Breast epithelium (tissue), 4 donors: ENCODE data around the gene FCHSD2. TPM values are rescaled to one million over a fixed set of nuclear protein-coding genes. Genes with fewer than 3 reads are reported as not detected.
A peak's percentile ranks its signal among the peaks of the same experiment; 100 is the strongest.

Experiments
- DNase-seq, 2 donors: peaks; one replicate each; pipeline ENCODE4 v3.0.0-alpha.2; 2019; ENCODE audit warnings: low spot score in 2 of 2
- H3K27ac ChIP-seq, 2 donors: fragments of 200-600 bp; sonication (generic) in 1 of 2; one replicate each; pipeline ENCODE4 v1.5.1; 2016 to 2019; ENCODE audit warnings: mild to moderate bottlenecking in 1 of 2
- H3K27me3 ChIP-seq, 2 donors: fragments of 200-600 bp; sonication (generic) in 1 of 2; one replicate each; pipeline versions ENCODE4 v1.5.1 to v1.6.0; 2017 to 2019; ENCODE audit warnings: control low read depth in 1 of 2, mild to moderate bottlenecking in 1 of 2
- H3K36me3 ChIP-seq: fragments of 200-600 bp; one replicate; pipeline ENCODE4 v1.5.1; 2019
- H3K4me1 ChIP-seq, 2 donors: fragments of 200-600 bp; sonication (generic); one replicate each; pipeline ENCODE4 v1.5.1; 2016 to 2019; ENCODE audit warnings: control low read depth in 1 of 2
- H3K4me3 ChIP-seq, 3 donors: fragments of 200-600 bp; sonication (generic); 1 replicate in 2 of 3; 2 replicates in 1 of 3; pipeline ENCODE4 v1.5.1; 2016 to 2019; ENCODE audit warnings: mild to moderate bottlenecking in 3 of 3, moderate library complexity in 2 of 3
- H3K9me3 ChIP-seq, 2 donors: fragments of 200-600 bp; sonication (generic) in 1 of 2; one replicate each; pipeline ENCODE4 v1.5.1; 2016 to 2019; ENCODE audit warnings: control low read depth in 1 of 2
- CTCF ChIP-seq, 3 donors: fragments of 450-650 bp; IDR thresholded peaks; one replicate each; pipeline ENCODE4 v1.5.1; 2016 to 2017; ENCODE audit warnings: antibody characterized with exemption in 3 of 3, mild to moderate bottlenecking in 3 of 3, moderate library complexity in 3 of 3
- POLR2A ChIP-seq: fragments of 450-650 bp; IDR thresholded peaks from one replicate; pipeline ENCODE4 v1.6.1; 2016; ENCODE audit warnings: antibody characterized with exemption, mild to moderate bottlenecking, moderate library complexity
- POLR2AphosphoS5 ChIP-seq, 3 donors: sonication (generic); formaldehyde crosslinking; IDR thresholded peaks; one replicate each; pipeline ENCODE4 v1.6.1; 2017; ENCODE audit warnings: antibody characterized with exemption in 3 of 3
- intact Hi-C: fragments of 100-400 bp; cut with DNase I; formaldehyde crosslinking; loops from one replicate; pipeline ENCODE4 v1.15.1; 2023; ENCODE audit warnings: low total_unique reads
- total RNA-seq, 3 donors: library from RNA; depleted of rRNA; stranded (reverse); fragments of >200 nt; gene quantifications; one replicate each; pipeline ENCODE4 v1.1.0, GENCODE V29; 2016

FCHSD2 gene
- total RNA-seq, 3 donors from 2014 or later = 15.5 to 23.4 (median 19.0) TPM

GRCh38 chr11:72848846-72849466 is 293.2 kb downstream of the FCHSD2 start:
- Histone ChIP-seq H3K36me3 (no peaks in the 10 kb centered on the region), H3K9me3 (no peaks in the 10 kb centered on the region), H3K4me1 (no peaks in the 10 kb centered on the region), H3K27me3 (no peaks in the 10 kb centered on the region), H3K27ac (no peak overlapping the region), H3K4me3 (no peak overlapping the region)
- TF ChIP-seq CTCF (IDR thresholded peaks at IDR 0.05) (peak in 2 of 3 donors; percentile 36 to 37), POLR2AphosphoS5 (IDR thresholded peaks at IDR 0.05) (no peak)
- intact Hi-C loops = no loop called here
- no peak for DNase-seq

GRCh38 chr11:72844356-72844755 is 297.8 kb downstream of the FCHSD2 start:
- DNase-seq = no peak
- Histone ChIP-seq H3K36me3 (no peaks in the 10 kb centered on the region), H3K27ac (no peak overlapping the region), H3K27me3 (no peaks in the 10 kb centered on the region), H3K4me1 (no peaks in the 10 kb centered on the region), H3K9me3 (no peaks in the 10 kb centered on the region), H3K4me3 (no peak overlapping the region)
- intact Hi-C loops = no loop called here
- TF ChIP-seq POLR2A (no peak), POLR2AphosphoS5 (IDR thresholded peaks at IDR 0.05) (no peak), CTCF (IDR thresholded peaks at IDR 0.05) (no peak)

GRCh38 chr11:72842653-72843330 is 299.3 kb downstream of the FCHSD2 start:
- no peaks in the 10 kb centered on the region for H3K36me3 ChIP-seq
- H3K4me3 ChIP-seq = no peak overlapping the region
- intact Hi-C loops = no loop called here
- no peaks in the 10 kb centered on the region for H3K9me3 ChIP-seq
- TF ChIP-seq CTCF (IDR thresholded peaks at IDR 0.05) (no peak), POLR2AphosphoS5 (IDR thresholded peaks at IDR 0.05) (no peak), POLR2A (no peak)
- no peak overlapping the region for H3K27ac ChIP-seq
- no peaks in the 10 kb centered on the region for H3K27me3 ChIP-seq
- H3K4me1 ChIP-seq = no peaks in the 10 kb centered on the region
- DNase-seq = no peak

- intact Hi-C loops = no loop called here
- TF ChIP-seq POLR2AphosphoS5 (IDR thresholded peaks at IDR 0.05) = no peak
- TF ChIP-seq POLR2A = no peak
- TF ChIP-seq CTCF (IDR thresholded peaks at IDR 0.05) = no peak
- H3K27ac ChIP-seq = peak overlapping the region in 1 of 2 donors; percentile 30
Observed at GRCh38 chr11:72842126-72842525, 300.0 kb downstream of the FCHSD2 start.

GRCh38 chr11:72841397-72841796 is 300.7 kb downstream of the FCHSD2 start:
- peak overlapping the region in 1 of 2 donors; percentile 15 for H3K27ac ChIP-seq
- H3K4me3 ChIP-seq = no peak overlapping the region
- no peaks in the 10 kb centered on the region for H3K36me3 ChIP-seq
- TF ChIP-seq POLR2A = no peak
- no peak for TF ChIP-seq CTCF (IDR thresholded peaks at IDR 0.05)
- TF ChIP-seq POLR2AphosphoS5 (IDR thresholded peaks at IDR 0.05) = no peak
- H3K4me1 ChIP-seq = no peaks in the 10 kb centered on the region
- DNase-seq = no peak
- no peaks in the 10 kb centered on the region for H3K27me3 ChIP-seq
- H3K9me3 ChIP-seq = no peaks in the 10 kb centered on the region
- intact Hi-C loops = no loop called here

More at GRCh38 chr11:72842126-72842525, 300.0 kb downstream of the FCHSD2 start:
- H3K9me3 ChIP-seq = no peaks in the 10 kb centered on the region
- H3K4me3 ChIP-seq = no peak overlapping the region
- DNase-seq = no peak
- no peaks in the 10 kb centered on the region for H3K27me3 ChIP-seq
- H3K36me3 ChIP-seq = no peaks in the 10 kb centered on the region
- H3K4me1 ChIP-seq = no peaks in the 10 kb centered on the region
